Parathyroid adenoma (tissue), 2 donors: ENCODE measurements around the gene LPP.

Experiments
- H2AFZ ChIP-seq: fragments of 300-600 bp; sonication (generic); one replicate; pipeline ENCODE4 v1.7.0; 2017; ENCODE audit warnings: antibody characterized with exemption, mild to moderate bottlenecking
- H3K27ac ChIP-seq: fragments of 300-600 bp; sonication (generic); one replicate; pipeline ENCODE4 v1.7.0; 2017
- H3K27me3 ChIP-seq: fragments of 300-600 bp; sonication (generic); one replicate; pipeline ENCODE4 v1.7.0; 2017; ENCODE audit warnings: low read length; ENCODE audit not compliant: control insufficient read depth, insufficient read depth
- H3K36me3 ChIP-seq: fragments of 300-600 bp; sonication (generic); one replicate; pipeline ENCODE4 v1.7.0; 2017; ENCODE audit warnings: low read length; ENCODE audit not compliant: control insufficient read depth, insufficient read depth
- H3K4me1 ChIP-seq: fragments of 300-600 bp; sonication (generic); one replicate; pipeline ENCODE4 v1.7.0; 2017; ENCODE audit warnings: control low read depth
- H3K4me2 ChIP-seq: fragments of 300-600 bp; sonication (generic); one replicate; pipeline ENCODE4 v1.7.0; 2017; ENCODE audit warnings: low read length
- H3K4me3 ChIP-seq: fragments of 300-600 bp; sonication (generic); one replicate; pipeline ENCODE4 v1.7.0; 2017; ENCODE audit warnings: low read depth, low read length
- H3K79me2 ChIP-seq: fragments of 300-600 bp; sonication (generic); one replicate; pipeline ENCODE4 v1.7.0; 2017; ENCODE audit warnings: control low read depth
- H3K9ac ChIP-seq: fragments of 300-600 bp; sonication (generic); one replicate; pipeline ENCODE4 v1.7.0; 2017; ENCODE audit warnings: mild to moderate bottlenecking
- H3K9me3 ChIP-seq: fragments of 300-600 bp; sonication (generic); one replicate; pipeline ENCODE4 v1.7.0; 2017; ENCODE audit warnings: low read length; ENCODE audit not compliant: control insufficient read depth
- TF ChIP-seq, protein P1 (sequence below): fragments of 300-600 bp; sonication (generic); IDR thresholded peaks from one replicate; pipeline ENCODE4 v1.7.0; 2017; ENCODE audit warnings: antibody characterized with exemption, mild to moderate bottlenecking
- donor health status: primary hyperparathyroidism.

The LPP gene

DNA sequence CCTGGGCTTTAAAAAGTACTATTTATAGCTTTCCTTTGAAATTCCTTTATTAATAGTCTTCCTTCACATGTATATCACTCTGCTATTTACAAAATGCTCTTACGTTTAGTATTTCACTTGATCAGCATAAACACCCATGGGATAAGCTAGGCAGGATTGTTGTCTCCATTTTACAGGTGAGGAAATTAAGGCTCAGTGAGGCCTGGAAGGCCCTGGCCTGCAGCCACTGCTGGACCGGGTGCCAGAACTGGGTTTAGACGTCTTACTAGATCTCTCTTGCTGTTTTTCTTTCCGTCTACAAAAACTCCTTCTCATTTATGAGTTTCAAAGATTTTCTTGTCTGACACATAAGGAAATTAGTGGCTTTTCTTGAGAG is 236.4 kb downstream of the LPP start:
- Histone ChIP-seq H2AFZ (no peak overlapping the region), H3K27me3 (no peaks in the 10 kb centered on the region), H3K79me2 (peaks cover 3% of the 10 kb centered on the region), H3K9ac (no peak overlapping the region), H3K4me1 (peaks cover 7% of the 10 kb centered on the region), H3K27ac (no peak overlapping the region), H3K4me3 (no peak overlapping the region), H3K9me3 (no peaks in the 10 kb centered on the region), H3K36me3 (no peaks in the 10 kb centered on the region), H3K4me2 (no peak overlapping the region)
- TF ChIP-seq, protein P1, sequence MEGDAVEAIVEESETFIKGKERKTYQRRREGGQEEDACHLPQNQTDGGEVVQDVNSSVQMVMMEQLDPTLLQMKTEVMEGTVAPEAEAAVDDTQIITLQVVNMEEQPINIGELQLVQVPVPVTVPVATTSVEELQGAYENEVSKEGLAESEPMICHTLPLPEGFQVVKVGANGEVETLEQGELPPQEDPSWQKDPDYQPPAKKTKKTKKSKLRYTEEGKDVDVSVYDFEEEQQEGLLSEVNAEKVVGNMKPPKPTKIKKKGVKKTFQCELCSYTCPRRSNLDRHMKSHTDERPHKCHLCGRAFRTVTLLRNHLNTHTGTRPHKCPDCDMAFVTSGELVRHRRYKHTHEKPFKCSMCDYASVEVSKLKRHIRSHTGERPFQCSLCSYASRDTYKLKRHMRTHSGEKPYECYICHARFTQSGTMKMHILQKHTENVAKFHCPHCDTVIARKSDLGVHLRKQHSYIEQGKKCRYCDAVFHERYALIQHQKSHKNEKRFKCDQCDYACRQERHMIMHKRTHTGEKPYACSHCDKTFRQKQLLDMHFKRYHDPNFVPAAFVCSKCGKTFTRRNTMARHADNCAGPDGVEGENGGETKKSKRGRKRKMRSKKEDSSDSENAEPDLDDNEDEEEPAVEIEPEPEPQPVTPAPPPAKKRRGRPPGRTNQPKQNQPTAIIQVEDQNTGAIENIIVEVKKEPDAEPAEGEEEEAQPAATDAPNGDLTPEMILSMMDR: no peak

GRCh38 chr3:188390775-188391443 is 237.0 kb downstream of the LPP start:
- H3K36me3 ChIP-seq: no peaks in the 10 kb centered on the region
- no peak overlapping the region for H3K4me2 ChIP-seq
- no peak overlapping the region for H3K9ac ChIP-seq
- H3K9me3 ChIP-seq: no peaks in the 10 kb centered on the region
- H2AFZ ChIP-seq: no peak overlapping the region
- peaks cover 3% of the 10 kb centered on the region for H3K79me2 ChIP-seq
- peaks cover 7% of the 10 kb centered on the region for H3K4me1 ChIP-seq
- H3K4me3 ChIP-seq: no peak overlapping the region
- TF ChIP-seq, protein P1: no peak
- no peak overlapping the region for H3K27ac ChIP-seq
- no peaks in the 10 kb centered on the region for H3K27me3 ChIP-seq

GRCh38 chr3:188391592-188391991 is 237.6 kb downstream of the LPP start:
- Histone ChIP-seq H3K9ac (no peak overlapping the region), H2AFZ (no peak overlapping the region), H3K9me3 (no peaks in the 10 kb centered on the region), H3K4me1 (peaks cover 7% of the 10 kb centered on the region), H3K4me3 (no peak overlapping the region), H3K27ac (no peak overlapping the region), H3K36me3 (no peaks in the 10 kb centered on the region), H3K27me3 (no peaks in the 10 kb centered on the region), H3K79me2 (peaks cover 3% of the 10 kb centered on the region), H3K4me2 (no peak overlapping the region)
- TF ChIP-seq, protein P1: no peak

DNA sequence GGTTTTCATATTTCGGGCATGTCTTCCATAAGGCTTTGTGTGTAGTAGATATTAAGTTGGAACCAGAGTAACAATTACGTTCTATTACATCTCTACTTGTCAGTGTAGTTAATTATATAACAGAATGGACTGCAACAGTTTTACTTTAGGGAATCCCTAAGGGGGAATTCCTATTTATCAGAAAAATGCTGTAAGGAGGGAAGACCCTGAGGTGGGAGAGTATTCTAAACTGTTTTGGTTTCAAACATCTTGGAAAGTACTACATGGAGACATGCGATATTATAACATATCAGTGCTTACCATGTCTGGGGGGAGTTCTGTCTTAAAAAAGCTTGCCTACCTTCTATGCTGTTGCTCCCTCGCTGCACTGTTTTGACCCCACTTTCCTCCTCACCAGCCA is 238.1 kb downstream of the LPP start:
- H3K27ac ChIP-seq: no peak overlapping the region
- H3K4me1 ChIP-seq: peaks cover 7% of the 10 kb centered on the region
- no peaks in the 10 kb centered on the region for H3K9me3 ChIP-seq
- H3K79me2 ChIP-seq: peaks cover 3% of the 10 kb centered on the region
- no peaks in the 10 kb centered on the region for H3K36me3 ChIP-seq
- TF ChIP-seq, protein P1: no peak
- no peaks in the 10 kb centered on the region for H3K27me3 ChIP-seq
- no peak overlapping the region for H3K9ac ChIP-seq
- no peak overlapping the region for H3K4me2 ChIP-seq
- no peak overlapping the region for H2AFZ ChIP-seq
- no peak overlapping the region for H3K4me3 ChIP-seq

DNA sequence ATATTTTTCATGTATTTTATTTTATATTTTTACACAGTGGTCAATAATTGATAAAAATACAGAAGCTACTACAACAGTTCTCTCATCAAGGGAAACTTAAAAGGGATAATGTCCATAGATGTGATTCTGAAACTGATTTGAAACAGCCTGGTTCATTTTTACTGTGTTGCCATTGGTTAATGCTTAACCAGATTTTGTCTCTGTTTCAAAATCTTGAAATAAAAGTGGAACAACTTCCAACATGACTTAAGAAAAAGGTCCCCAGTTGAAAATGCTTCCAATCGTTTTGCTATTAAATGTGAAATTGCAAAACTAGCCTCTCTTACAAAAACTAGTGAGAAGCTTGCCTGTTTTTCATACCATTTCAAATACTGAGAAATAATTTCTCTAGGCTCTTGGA is 240.7 kb downstream of the LPP start:
- Histone ChIP-seq H2AFZ (no peak overlapping the region), H3K9ac (no peak overlapping the region), H3K9me3 (no peaks in the 10 kb centered on the region), H3K4me3 (no peak overlapping the region), H3K79me2 (peaks cover 8% of the 10 kb centered on the region), H3K27me3 (no peaks in the 10 kb centered on the region), H3K36me3 (no peaks in the 10 kb centered on the region), H3K27ac (no peak overlapping the region), H3K4me2 (no peak overlapping the region), H3K4me1 (peaks cover 7% of the 10 kb centered on the region)
- TF ChIP-seq, protein P1: no peak
